Stimulated activated CD8-positive, alpha-beta memory T cell treated with anti-CD3 and anti-CD28 coated beads, Interleukin-15, amount 100 ng/mL, for 48 hours (primary cell): Measurements from ENCODE around the gene SLC7A10.
"Not testable (repeated sequence)": the region's sequence is repeated elsewhere in the genome, so short reads cannot be mapped to it uniquely, and the experiment has no call there.

Experiments used
- DNase-seq, 2 donors: peaks; one replicate each; pipeline ENCODE4 v3.0.0-alpha.2; 2020; ENCODE audit warnings: low read depth in 2 of 2

SLC7A10 gene

DNA sequence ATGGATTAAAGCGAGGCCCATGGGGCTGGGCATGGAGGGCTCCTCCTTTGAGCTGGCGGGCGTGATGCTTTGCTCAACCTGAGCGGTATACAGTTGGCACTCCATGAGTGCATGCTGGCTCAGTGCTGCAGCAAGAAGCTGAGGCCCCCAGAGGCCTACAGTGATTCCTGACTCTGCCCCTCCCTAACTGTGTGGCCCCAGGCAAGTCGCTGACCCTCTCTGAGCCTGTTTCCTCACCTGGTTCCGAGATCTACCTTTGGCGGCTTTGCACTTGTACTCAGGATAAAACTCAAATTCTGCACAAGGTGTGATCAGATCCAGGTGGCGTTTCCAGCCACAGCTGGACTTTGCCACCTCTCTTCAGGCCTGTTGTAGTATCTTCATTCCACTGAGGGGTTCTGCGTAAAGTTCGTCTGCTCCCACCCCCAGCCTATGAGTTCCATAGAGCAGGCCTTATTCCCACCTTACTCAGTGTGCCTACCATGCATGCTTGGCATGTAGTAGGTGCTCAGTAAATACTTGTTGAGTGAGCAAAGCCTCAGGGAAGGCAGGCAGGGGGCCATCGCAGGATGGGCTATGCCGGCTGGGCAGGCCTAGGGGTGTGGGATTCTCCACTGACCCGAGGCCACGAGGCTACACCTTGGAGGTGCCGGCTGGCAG lies 23.6 kb downstream of the SLC7A10 start:
- DNase-seq: no peak

- no peak for DNase-seq
These were observed 24.2 kb downstream of the SLC7A10 start for GRCh38 chr19:33201473-33201872.

DNA sequence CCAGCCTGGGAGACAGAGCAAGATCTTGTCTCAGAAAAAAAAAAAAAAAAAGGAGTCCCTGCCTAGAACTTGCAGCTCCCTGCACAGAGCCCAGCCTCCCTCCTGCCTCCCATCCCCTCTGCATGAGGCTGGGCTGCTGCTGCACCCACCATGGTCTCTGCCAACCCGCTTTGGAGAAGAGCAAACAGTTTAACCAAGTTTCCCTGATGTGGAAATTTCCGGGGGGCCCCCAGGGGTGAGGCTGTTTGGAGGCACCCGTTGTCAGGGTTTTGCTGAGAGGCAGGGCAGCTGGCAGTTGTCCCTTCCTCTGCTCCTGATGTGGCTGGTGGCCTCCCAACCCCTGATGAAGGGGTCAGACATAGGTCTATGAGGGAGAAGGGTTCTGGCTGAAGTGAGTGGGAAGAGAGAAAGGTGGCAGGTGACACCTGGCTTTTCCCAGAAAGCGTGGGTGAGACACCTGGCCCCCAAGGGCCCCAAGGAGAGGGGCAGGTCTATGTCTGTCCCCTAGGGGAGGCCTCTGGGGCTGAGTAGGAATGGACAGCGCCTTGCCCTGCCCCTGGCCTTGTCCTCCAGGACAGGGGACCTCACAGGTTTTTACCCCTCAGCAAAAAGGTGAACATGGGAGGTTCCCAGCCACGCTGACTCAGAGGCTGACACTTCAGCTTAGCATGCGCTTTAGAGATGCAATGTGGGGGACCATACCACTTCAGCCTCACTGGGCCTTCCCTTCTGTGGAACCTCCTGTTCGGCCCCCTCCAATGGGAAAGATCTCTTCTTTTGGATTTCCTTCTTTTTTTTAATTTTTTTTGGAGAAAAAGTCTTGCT lies 26.0 kb downstream of the SLC7A10 start:
- DNase-seq: no peak

DNA sequence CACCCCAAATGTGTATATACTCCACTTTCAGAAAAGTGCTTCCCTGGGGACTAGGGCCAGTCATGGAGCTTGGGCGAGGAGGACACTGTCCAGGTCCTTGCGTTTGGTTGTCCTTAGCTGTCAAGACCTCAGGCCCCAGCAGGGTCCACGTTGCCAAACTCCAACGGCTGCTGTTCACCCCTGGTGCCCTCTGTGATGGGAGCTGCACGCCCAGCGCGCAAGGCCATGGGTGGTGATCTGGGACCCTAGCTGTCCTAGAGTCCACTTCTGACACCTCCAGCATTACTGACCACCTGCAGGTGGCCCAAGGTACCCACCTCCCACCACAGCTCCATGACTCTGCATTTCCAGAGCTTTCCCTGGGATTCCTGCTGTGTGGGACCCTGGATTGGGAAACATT lies 27.5 kb downstream of the SLC7A10 start:
- no peak for DNase-seq

DNA sequence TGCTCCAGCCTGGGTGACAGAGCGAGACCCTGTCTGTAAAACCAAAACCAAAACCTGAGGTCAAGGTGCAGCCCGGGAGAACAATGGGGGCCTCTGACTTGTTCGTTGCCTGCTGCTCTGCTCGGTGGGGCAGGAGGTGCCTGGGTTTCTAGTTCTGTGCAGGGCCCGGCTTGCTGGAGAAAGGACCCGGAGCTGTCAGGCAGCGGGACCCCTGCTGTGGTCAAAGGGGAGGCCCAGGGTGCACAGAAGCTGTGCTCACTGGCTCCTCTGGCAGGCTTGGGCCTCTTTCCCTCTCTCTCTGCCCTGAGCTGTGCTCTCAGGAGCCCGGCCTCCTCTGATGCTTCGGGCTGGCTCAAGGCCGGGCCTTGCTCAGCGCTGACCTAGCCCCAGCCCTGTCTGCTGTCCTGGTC lies 28.1 kb downstream of the SLC7A10 start:
- DNase-seq: no peak

DNA sequence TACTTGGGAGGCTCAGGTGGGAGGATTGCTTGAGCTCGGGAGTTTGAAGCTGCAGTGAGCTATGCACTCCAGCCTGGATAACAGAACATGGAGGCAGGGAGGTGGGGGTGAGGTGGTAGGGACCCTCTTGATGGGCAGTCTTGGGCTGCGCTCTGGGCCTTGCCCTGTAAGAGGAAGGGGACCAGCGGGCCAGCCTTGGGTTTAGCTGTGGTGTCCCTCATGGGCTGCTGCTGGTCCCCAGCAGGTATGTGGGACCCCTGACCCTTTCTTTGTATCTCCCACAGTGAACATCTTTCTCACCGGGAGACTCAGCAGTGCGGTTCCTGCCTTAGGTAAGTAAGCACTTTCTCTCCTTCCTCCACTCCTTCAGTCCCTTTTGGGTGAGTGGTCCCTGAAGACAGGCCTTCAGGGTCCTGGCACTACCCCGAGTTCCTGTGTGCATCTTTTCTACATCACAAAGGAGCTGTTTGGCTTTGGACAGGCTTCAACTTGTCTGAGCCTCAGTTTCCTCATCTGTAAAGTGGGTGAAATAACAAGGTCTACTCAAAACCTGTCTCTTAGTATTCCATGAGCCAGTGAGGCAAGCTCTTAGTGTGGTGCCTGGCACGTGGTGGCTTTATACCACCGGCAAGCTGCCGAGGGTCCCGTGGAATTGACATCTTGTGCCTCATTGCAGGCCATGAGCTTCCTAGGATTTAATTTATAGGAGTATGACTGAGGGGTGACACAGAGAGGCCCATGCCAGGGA lies 29.0 kb downstream of the SLC7A10 start:
- no peak for DNase-seq

DNA sequence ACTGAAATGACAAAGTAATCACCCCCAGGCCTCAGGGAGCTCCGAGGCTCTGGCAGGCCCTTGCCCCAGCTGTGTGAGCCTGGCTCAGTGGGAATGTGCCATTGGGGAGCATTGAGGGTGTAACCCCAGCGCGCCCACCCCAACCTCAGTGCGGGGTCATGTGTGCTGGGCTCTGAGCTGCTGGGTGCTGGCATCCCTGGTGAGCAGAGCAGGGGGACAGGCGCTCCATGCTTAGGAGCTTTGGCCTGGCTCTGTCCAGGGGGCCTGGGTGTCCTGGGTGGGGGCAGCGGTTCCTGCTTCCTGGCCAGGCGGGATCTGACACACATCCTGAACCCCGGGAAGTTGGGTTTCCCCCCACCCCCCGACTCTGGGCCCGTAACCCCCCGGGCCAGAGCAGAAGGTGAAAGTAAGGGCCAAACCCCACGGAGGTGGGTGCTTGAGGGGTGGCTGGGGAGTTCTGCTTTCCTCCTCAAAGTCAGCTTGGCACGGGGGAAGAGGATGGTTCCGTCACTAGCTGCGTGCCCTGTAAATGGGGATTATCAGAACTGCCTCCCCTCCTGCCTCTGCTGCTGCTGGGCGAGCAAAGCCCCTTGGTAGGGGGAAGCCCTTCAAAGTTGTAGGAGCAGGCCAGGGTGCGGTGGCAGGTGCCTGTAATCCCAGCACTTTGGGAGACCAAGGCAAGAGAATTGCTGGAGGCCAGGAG lies 29.9 kb downstream of the SLC7A10 start:
- DNase-seq: no peak

GRCh38 chr19:33194886-33195644 lies 30.6 kb downstream of the SLC7A10 start:
- no peak for DNase-seq

DNA sequence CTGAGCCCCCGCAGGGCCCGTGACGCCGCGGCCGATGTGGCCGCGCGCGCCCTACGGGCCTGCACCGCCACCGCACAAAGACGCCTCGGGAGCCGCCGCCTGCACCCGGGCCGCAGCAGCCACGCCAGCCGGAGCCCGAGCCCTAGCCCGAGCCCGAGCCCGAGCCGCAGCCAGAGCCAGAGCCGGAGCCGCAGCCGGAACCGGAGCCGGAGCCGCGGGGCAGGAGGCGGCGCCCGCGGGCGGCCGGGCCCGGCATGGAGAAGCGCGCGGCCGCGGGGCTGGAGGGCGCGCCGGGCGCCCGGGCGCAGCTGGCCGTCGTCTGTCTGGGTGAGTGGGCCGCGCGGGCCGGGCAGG lies 31.1 kb downstream of the SLC7A10 start:
- no peak for DNase-seq

DNA sequence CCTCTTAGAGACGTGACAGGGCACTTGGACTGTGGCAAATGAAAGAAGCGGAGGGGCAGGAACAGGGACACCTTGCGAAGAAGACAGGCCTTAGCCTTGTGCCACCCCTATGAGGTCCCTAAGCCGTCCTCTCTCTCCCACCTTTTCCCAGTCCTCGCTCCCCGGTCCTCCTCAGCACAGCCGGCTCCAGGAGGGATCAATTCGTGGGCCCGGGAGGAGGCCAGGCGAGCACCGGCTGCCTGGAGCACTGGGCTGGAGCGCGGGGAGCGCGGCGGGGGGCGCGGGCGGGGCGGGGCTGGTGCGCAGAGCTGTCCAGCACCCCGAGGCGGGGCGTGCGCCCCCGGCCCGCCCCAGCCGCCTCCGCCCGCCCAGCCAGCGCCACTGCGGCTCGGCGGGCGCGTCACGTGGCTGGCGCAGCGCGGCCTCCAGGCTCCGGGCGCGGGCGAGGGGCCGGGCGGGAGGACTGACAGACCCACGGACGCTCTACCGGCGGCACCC lies 31.7 kb downstream of the SLC7A10 start, which contains the start of gene LRP3:
LRP3 (plus strand) TSS at position 466 of the 498 bp plus-strand sequence. CDS start 456 bp downstream, outside the sequence.
- no peak for DNase-seq

GRCh38 chr19:33193269-33193864 lies 32.3 kb downstream of the SLC7A10 start:
- DNase-seq: no peak

DNA sequence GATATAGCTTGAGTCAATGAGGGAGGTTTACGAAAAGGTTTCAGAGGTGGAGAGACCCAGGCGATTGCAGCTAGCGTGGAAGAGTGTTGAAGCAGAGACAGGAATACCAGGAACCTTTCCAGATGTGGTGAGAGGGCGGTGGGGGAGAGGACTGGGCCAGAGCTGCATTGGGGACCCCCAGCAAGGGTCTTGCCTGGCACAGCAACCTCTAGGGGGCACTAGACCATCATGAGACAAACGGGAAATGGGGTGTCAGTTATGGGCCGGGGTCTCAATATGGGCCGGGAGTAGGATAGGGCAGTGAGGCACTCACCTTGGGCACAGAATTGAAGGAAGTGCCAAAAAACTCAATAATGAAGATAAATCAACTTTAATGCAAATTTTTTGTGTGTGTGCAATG lies 33.6 kb downstream of the SLC7A10 start:
- no peak for DNase-seq

DNA sequence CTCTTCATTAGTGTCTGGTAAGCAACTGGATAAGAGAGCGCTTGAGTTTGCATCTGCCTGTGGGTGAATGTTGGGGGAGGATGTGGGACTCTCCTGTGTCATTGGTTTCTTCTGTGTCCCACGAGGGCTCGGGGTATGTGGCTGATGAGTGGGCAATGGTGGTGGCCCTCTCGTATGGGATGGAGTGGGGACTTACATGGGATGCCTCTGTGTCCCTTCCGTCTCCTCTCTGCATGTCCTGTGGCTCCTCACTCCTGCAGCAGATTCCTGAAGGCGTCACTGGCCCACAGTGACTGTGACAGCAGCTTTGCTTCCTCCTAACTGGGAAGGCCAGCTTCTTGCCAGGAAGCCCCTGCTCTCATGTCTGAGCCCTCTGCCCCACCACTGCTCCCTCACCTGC lies 34.1 kb downstream of the SLC7A10 start:
- DNase-seq: no peak

DNA sequence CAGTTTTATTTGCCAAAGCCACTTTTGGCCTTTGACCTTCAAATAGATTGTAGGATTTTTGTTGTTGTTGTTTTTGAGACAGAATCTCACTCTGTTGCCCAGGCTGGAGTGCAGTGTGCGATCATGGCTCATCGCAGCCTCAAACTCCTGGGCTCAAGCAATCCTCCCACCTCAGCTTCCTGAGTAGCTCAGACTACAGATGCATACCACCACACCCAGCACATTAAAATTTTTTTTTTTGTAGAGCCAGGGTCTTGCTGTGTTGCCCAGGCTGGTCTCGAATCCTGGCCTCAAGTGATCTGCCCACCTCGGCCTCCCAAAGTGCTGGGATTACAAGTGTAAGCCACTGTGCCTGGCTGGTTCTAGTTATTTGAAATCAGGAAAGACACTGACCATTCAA lies 34.6 kb downstream of the SLC7A10 start:
- not testable (repeated sequence) for DNase-seq

GRCh38 chr19:33189453-33189852 lies 36.2 kb downstream of the SLC7A10 start:
- DNase-seq: no peak

GRCh38 chr19:33187183-33187540 lies 38.5 kb downstream of the SLC7A10 start:
- no peak for DNase-seq

DNA sequence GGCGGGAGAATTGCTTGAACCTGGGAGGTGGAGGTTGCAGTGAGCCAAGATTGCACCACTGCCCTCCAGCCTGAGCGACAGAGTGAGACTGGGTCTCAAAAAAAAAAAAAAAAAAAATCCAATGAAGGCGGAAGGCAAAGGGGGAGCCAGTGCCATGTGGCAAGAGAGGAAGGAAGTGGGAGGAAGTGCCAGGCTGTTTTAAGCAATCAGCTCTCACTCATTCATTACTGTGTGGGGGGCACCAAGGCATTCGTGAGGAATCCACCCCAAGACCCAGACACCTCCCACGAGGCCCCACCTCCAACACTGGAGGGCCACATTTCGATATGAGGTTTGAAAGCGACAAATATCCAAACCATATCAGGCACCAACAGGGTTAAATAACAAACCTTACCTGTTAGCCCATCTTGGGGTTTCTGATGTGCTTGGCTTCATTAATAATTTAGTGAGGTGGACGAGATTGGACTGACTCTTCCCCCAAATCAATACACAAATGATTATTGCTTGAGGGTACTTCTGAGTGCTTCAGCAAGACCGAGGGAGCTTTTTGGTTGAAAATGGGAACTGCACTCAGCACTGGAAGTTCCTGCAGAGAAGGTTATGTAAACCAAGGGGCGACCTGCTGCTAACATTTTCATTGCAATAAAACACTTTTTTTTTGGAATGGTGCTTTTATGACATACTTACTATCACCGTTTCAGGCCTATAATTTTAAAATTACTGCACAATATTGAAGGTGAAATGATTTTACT lies 39.0 kb downstream of the SLC7A10 start:
- DNase-seq: no peak

GRCh38 chr19:33177417-33177979 lies 48.2 kb downstream of the SLC7A10 start:
- DNase-seq: no peak

- DNase-seq: peak; percentile 99
These were observed 48.8 kb downstream of the SLC7A10 start for GRCh38 chr19:33176670-33177416.
